ENCODE measurements around the gene FGFR1OP2.

GRCh38 chr12:27012982-27013255 is 74.6 kb downstream of the FGFR1OP2 start:
- TF ChIP-seq, protein P1, sequence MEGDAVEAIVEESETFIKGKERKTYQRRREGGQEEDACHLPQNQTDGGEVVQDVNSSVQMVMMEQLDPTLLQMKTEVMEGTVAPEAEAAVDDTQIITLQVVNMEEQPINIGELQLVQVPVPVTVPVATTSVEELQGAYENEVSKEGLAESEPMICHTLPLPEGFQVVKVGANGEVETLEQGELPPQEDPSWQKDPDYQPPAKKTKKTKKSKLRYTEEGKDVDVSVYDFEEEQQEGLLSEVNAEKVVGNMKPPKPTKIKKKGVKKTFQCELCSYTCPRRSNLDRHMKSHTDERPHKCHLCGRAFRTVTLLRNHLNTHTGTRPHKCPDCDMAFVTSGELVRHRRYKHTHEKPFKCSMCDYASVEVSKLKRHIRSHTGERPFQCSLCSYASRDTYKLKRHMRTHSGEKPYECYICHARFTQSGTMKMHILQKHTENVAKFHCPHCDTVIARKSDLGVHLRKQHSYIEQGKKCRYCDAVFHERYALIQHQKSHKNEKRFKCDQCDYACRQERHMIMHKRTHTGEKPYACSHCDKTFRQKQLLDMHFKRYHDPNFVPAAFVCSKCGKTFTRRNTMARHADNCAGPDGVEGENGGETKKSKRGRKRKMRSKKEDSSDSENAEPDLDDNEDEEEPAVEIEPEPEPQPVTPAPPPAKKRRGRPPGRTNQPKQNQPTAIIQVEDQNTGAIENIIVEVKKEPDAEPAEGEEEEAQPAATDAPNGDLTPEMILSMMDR (conservative IDR thresholded peaks at IDR 0.05; ENCODE audit: low read depth, low read length): no peak
- no peak for TF ChIP-seq ELK1 (IDR thresholded peaks at IDR 0.05; ENCODE audit: borderline replicate concordance, low read depth, low read length)
- no peak for TF ChIP-seq BHLHE40 (IDR thresholded peaks at IDR 0.05; ENCODE audit: low read depth, low read length)
- TF ChIP-seq POLR2A (IDR thresholded peaks at IDR 0.05; ENCODE audit: low read depth, low read length): no peak
- TF ChIP-seq, protein P2, sequence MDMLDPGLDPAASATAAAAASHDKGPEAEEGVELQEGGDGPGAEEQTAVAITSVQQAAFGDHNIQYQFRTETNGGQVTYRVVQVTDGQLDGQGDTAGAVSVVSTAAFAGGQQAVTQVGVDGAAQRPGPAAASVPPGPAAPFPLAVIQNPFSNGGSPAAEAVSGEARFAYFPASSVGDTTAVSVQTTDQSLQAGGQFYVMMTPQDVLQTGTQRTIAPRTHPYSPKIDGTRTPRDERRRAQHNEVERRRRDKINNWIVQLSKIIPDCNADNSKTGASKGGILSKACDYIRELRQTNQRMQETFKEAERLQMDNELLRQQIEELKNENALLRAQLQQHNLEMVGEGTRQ (IDR thresholded peaks at IDR 0.05; ENCODE audit: low read depth, low read length): no peak
- TF ChIP-seq SMC3 (IDR thresholded peaks at IDR 0.05; ENCODE audit: low read depth, low read length): no peak
- TF ChIP-seq RAD21 (IDR thresholded peaks at IDR 0.05; ENCODE audit: low read length): no peak
- no peak for TF ChIP-seq NFE2L2 (IDR thresholded peaks at IDR 0.05; ENCODE audit: low read depth, low read length)
- TF ChIP-seq MAFK (IDR thresholded peaks at IDR 0.05; ENCODE audit: low read depth, low read length): no peak
- TF ChIP-seq RFX5 (IDR thresholded peaks at IDR 0.05; ENCODE audit: low read depth, low read length): no peak
- TF ChIP-seq CEBPB (IDR thresholded peaks at IDR 0.05; ENCODE audit: low read depth, low read length): no peak
- TF ChIP-seq CHD1 (IDR thresholded peaks at IDR 0.05; ENCODE audit: low read depth, low read length): no peak

Data from IMR-90 (cell line).